Endodermal cell (in vitro differentiated cells): ENCODE measurements around the gene RBMS3. TPM values are rescaled to one million over a fixed set of nuclear protein-coding genes. Genes with fewer than 3 reads are reported as not detected.
A peak's percentile ranks its signal among the peaks of the same experiment; 100 is the strongest.
"Not testable (repeated sequence)": the region's sequence is repeated elsewhere in the genome, so short reads cannot be mapped to it uniquely, and the experiment has no call there.

Source experiments
- DNase-seq: peaks from one replicate; pipeline ENCODE4 v3.0.0-alpha.2; 2017
- H3K27ac ChIP-seq: 2 replicates; pipeline ENCODE4 v1.5.1; 2013; ENCODE audit warnings: mild to moderate bottlenecking, low read depth, low read length, moderate library complexity
- H3K27me3 ChIP-seq: 2 replicates; pipeline ENCODE4 v1.6.1; 2013; ENCODE audit warnings: mild to moderate bottlenecking, low read length, moderate library complexity; ENCODE audit not compliant: insufficient read depth, control insufficient read depth, poor library complexity, severe bottlenecking
- H3K36me3 ChIP-seq: 2 replicates; pipeline ENCODE4 v1.7.0; 2013; ENCODE audit warnings: mild to moderate bottlenecking, low read length, moderate library complexity; ENCODE audit not compliant: control insufficient read depth, insufficient read depth
- H3K4me1 ChIP-seq: one replicate; pipeline ENCODE4 v1.7.0; 2013; ENCODE audit warnings: low read length; ENCODE audit not compliant: control insufficient read depth, insufficient read depth
- H3K4me3 ChIP-seq: 2 replicates; pipeline ENCODE4 v1.5.1; 2013; ENCODE audit warnings: mild to moderate bottlenecking, low read length, moderate library complexity
- H3K9ac ChIP-seq: 2 replicates; pipeline ENCODE4 v1.6.1; 2013; ENCODE audit warnings: mild to moderate bottlenecking, low read length, moderate library complexity; ENCODE audit not compliant: poor library complexity, severe bottlenecking; ENCODE audit errors: extremely low read depth
- H3K9me3 ChIP-seq: 2 replicates; pipeline ENCODE4 v1.6.1; 2013; ENCODE audit warnings: mild to moderate bottlenecking, low read length, moderate library complexity; ENCODE audit not compliant: control insufficient read depth
- H3K27ac Mint-ChIP-seq: 2 replicates; pipeline ENCODE4 v1.8.0; 2020; ENCODE audit warnings: mixed read lengths
- H3K27me3 Mint-ChIP-seq: 2 replicates; pipeline ENCODE4 v1.8.0; 2021; ENCODE audit warnings: mild to moderate bottlenecking, mixed read lengths; ENCODE audit not compliant: insufficient read depth
- H3K36me3 Mint-ChIP-seq: 2 replicates; pipeline ENCODE4 v1.8.0; 2020; ENCODE audit warnings: low read depth, mixed read lengths
- H3K4me1 Mint-ChIP-seq: 2 replicates; pipeline ENCODE4 v1.8.0; 2020; ENCODE audit warnings: mixed read lengths
- H3K4me3 Mint-ChIP-seq: 2 replicates; pipeline ENCODE4 v1.8.0; 2020; ENCODE audit warnings: mild to moderate bottlenecking, moderate library complexity, mixed read lengths
- H3K9me3 Mint-ChIP-seq: 2 replicates; pipeline ENCODE4 v1.8.0; 2020; ENCODE audit warnings: mild to moderate bottlenecking, mixed read lengths
- WGBS, 2 experiments: methylation state at CpG; one replicate each; pipeline versions ENCODE4 v1.1.5 to v1.1.7; 2013; ENCODE audit warnings: missing lambda C conversion rate in 2 of 2, mixed read lengths in 1 of 2; ENCODE audit not compliant: insufficient coverage in 1 of 2, insufficient read length in 1 of 2; 5-methylcytosine and 5-hydroxymethylcytosine counted together
- total RNA-seq, 2 donors: library from RNA; stranded (reverse); fragmentation: NEBNext Ultra II Directional in 1 of 2; extraction: Animal tissue kit (Norgen Biotek cat#: 25700) in 1 of 2; gene quantifications; 2 replicates in 1 of 2; 3 replicates in 1 of 2; pipeline ENCODE4 v1.2.1, GENCODE V29; 2021
- TF ChIP-seq, protein P1 (sequence below): fragments of 200-600 bp; sonication (generic); conservative IDR thresholded peaks from 2 replicates; pipeline ENCODE4 v1.5.0; 2021; ENCODE audit warnings: antibody characterized with exemption, mild to moderate bottlenecking

Gene RBMS3
- total RNA-seq, 2 donors from 2014 or later: 2.0 to 7.3 TPM

DNA sequence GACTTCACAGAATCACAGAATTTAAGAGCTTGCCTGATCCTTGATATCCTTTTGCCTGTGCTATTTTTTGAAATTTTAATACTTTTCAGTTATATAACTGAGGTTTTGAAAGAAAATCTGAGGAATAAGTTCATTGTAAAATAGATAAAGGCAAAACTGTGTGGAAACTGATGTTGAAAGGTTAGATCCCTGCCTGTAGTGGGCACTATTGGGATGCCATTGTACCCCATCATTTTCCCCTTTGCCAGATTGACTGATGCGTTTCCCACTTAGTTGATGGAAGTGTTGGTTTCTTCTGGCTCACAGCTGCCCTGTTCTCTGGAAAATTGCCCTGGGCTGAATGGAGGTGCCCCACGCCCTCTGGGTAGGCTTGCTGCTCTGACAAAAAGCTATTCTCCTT lies 387.9 kb downstream of the RBMS3 start:
- no peak overlapping the region for H3K4me3 Mint-ChIP-seq
- no peak overlapping the region for H3K4me3 ChIP-seq
- no peaks in the 10 kb centered on the region for H3K36me3 Mint-ChIP-seq
- H3K4me1 Mint-ChIP-seq: no peaks in the 10 kb centered on the region
- H3K27me3 Mint-ChIP-seq: no peaks in the 10 kb centered on the region
- H3K27me3 ChIP-seq: no peaks in the 10 kb centered on the region
- 83 to 94% methylated on average over 1 to 2 of the region's 2 CpGs for WGBS, 2 experiments
- peak; percentile 36 for DNase-seq
- H3K27ac ChIP-seq: no peak overlapping the region
- no peaks in the 10 kb centered on the region for H3K4me1 ChIP-seq
- no peaks in the 10 kb centered on the region for H3K9me3 ChIP-seq
- H3K27ac Mint-ChIP-seq: no peak overlapping the region
- peaks cover 7% of the 10 kb centered on the region for H3K9me3 Mint-ChIP-seq
- H3K9ac ChIP-seq: no peak overlapping the region
- TF ChIP-seq, protein P1, sequence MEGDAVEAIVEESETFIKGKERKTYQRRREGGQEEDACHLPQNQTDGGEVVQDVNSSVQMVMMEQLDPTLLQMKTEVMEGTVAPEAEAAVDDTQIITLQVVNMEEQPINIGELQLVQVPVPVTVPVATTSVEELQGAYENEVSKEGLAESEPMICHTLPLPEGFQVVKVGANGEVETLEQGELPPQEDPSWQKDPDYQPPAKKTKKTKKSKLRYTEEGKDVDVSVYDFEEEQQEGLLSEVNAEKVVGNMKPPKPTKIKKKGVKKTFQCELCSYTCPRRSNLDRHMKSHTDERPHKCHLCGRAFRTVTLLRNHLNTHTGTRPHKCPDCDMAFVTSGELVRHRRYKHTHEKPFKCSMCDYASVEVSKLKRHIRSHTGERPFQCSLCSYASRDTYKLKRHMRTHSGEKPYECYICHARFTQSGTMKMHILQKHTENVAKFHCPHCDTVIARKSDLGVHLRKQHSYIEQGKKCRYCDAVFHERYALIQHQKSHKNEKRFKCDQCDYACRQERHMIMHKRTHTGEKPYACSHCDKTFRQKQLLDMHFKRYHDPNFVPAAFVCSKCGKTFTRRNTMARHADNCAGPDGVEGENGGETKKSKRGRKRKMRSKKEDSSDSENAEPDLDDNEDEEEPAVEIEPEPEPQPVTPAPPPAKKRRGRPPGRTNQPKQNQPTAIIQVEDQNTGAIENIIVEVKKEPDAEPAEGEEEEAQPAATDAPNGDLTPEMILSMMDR: peak; percentile 67
- H3K36me3 ChIP-seq: no peaks in the 10 kb centered on the region

DNA sequence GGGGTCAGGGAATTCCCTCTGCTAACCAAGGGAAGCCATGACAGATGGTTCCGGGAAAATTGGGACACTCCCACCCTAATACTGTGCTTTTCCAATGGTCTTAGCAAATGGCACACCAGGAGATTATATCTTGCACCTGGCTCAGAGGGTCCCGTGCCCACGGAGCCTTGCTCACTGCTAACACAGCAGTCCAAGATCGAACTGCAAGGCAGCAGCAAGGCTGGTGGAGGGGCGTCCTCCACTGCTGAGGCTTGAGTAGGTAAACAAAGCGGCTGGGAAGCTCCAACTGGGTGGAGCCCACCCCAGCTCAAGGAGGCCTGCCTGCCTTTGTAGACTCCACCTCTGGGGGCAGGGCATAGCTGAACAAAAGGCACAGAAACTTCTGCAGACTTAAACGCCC lies 389.6 kb downstream of the RBMS3 start:
- H3K36me3 Mint-ChIP-seq, H3K27me3 ChIP-seq, H3K4me3 ChIP-seq, H3K36me3 ChIP-seq, H3K27me3 Mint-ChIP-seq, H3K4me1 ChIP-seq, H3K9me3 ChIP-seq, H3K4me3 Mint-ChIP-seq, H3K4me1 Mint-ChIP-seq, H3K9ac ChIP-seq, DNase-seq, H3K27ac ChIP-seq, H3K27ac Mint-ChIP-seq: not testable (repeated sequence)
- WGBS, 2 experiments: 92 to 93% methylated on average over 2 to 7 of the region's 7 CpGs
- H3K9me3 Mint-ChIP-seq: peaks cover 19% of the 10 kb centered on the region

DNA sequence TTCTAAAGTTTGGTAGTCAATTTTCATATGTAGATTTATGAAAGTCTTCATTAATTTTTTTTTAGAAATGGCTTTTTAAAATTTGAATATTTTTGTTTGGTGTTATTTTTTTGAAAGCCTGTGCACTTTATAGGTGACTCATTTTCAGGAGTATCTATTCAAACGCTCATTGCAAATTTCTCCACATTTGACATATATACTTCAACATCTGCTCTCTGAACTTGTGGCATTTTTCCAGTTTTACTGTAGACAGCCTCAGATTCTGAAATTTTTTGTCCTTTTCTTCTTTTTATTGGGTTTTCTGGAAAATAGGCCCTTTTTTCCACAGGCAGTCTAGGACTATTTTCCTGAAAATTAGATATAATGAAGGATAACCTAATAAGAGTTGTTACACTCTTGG lies 396.6 kb downstream of the RBMS3 start:
- peaks cover 15% of the 10 kb centered on the region for H3K9me3 ChIP-seq
- Mint-ChIP-seq H3K9me3 (peaks cover 28% of the 10 kb centered on the region), H3K36me3 (peaks cover 4% of the 10 kb centered on the region), H3K27ac (no peak overlapping the region), H3K4me1 (no peaks in the 10 kb centered on the region), H3K27me3 (no peaks in the 10 kb centered on the region), H3K4me3 (no peak overlapping the region)
- no peak for DNase-seq
- H3K36me3 ChIP-seq: no peaks in the 10 kb centered on the region
- no peaks in the 10 kb centered on the region for H3K27me3 ChIP-seq
- no peak overlapping the region for H3K9ac ChIP-seq
- H3K4me1 ChIP-seq: peaks cover 3% of the 10 kb centered on the region
- TF ChIP-seq, protein P1: no peak
- H3K27ac ChIP-seq: no peak overlapping the region
- H3K4me3 ChIP-seq: peak overlapping the region; percentile 22
- WGBS, 2 experiments: 86 to 100% methylated on average over 1 of the region's 1 CpG

DNA sequence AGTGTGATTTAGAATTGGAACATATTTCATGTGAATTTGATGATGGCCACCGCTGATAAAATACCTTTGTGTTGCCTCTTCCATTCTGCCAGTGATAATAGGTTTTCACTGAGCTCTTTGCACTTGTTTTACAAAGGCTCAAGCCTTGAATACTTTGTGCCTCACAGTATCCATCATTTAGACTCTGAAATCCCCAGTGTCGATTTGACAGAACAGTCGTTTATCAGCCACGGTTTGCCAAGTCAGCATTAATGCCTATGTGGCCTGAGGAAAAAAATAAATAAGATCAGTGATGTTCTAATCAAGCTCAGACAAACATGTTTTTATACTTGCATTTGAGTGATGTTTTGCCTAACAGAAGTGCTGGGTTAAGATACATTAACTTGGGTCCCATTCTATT lies 399.1 kb downstream of the RBMS3 start:
- WGBS, 2 experiments: 76 to 89% methylated on average over 2 to 4 of the region's 4 CpGs
- H3K9me3 ChIP-seq: peaks cover 21% of the 10 kb centered on the region
- H3K4me3 Mint-ChIP-seq: no peak overlapping the region
- no peak overlapping the region for H3K27ac Mint-ChIP-seq
- peaks cover 11% of the 10 kb centered on the region for H3K4me1 Mint-ChIP-seq
- no peaks in the 10 kb centered on the region for H3K27me3 Mint-ChIP-seq
- H3K27me3 ChIP-seq: no peaks in the 10 kb centered on the region
- DNase-seq: no peak
- H3K36me3 Mint-ChIP-seq: peaks cover 4% of the 10 kb centered on the region
- H3K36me3 ChIP-seq: no peaks in the 10 kb centered on the region
- TF ChIP-seq, protein P1: no peak
- no peak overlapping the region for H3K9ac ChIP-seq
- H3K9me3 Mint-ChIP-seq: peaks cover 20% of the 10 kb centered on the region
- no peak overlapping the region for H3K4me3 ChIP-seq
- H3K4me1 ChIP-seq: peaks cover 3% of the 10 kb centered on the region
- no peak overlapping the region for H3K27ac ChIP-seq
